ENCODE results near the gene RGCC. TPM values are rescaled to one million over a fixed set of nuclear protein-coding genes. Genes with fewer than 3 reads are reported as not detected.

RGCC gene
- total RNA-seq, 1 donor from 2014 or later = 0.77 TPM

- Mint-ChIP-seq H3K27ac (ENCODE audit: unreplicated experiment) (no peak overlapping the region), H3K9me3 (ENCODE audit: unreplicated experiment) (no peaks in the 10 kb centered on the region), H3K4me3 (ENCODE audit: unreplicated experiment) (no peak overlapping the region), H3K27me3 (ENCODE audit: unreplicated experiment) (peaks cover 7% of the 10 kb centered on the region), H3K36me3 (ENCODE audit: low read depth, unreplicated experiment) (peaks cover 4% of the 10 kb centered on the region), H3K4me1 (ENCODE audit: unreplicated experiment) (peaks cover 6% of the 10 kb centered on the region)
- DNase-seq (ENCODE audit: low spot score) = no peak
- no peak for TF ChIP-seq CTCF (IDR thresholded peaks at IDR 0.05; ENCODE audit: unreplicated experiment)
These were observed 62.8 kb downstream of the RGCC start for GRCh38 chr13:41520016-41520659.

Other genes with a start within 250 kb of the RGCC start
- gene MTRF1, start 194.0 kb upstream of the RGCC start, total RNA-seq (ENCODE audit: unreplicated experiment) = 10.1 TPM
- gene NAA16, start 146.3 kb upstream of the RGCC start, total RNA-seq (ENCODE audit: unreplicated experiment) = 23.6 TPM

Measured in endothelial cell (in vitro differentiated cells).